ENCODE data around the gene YWHAG. TPM values are rescaled to one million over a fixed set of nuclear protein-coding genes. Genes with fewer than 3 reads are reported as not detected.

YWHAG gene
- total RNA-seq, 1 experiment from 2014 or later: 241 TPM

DNA sequence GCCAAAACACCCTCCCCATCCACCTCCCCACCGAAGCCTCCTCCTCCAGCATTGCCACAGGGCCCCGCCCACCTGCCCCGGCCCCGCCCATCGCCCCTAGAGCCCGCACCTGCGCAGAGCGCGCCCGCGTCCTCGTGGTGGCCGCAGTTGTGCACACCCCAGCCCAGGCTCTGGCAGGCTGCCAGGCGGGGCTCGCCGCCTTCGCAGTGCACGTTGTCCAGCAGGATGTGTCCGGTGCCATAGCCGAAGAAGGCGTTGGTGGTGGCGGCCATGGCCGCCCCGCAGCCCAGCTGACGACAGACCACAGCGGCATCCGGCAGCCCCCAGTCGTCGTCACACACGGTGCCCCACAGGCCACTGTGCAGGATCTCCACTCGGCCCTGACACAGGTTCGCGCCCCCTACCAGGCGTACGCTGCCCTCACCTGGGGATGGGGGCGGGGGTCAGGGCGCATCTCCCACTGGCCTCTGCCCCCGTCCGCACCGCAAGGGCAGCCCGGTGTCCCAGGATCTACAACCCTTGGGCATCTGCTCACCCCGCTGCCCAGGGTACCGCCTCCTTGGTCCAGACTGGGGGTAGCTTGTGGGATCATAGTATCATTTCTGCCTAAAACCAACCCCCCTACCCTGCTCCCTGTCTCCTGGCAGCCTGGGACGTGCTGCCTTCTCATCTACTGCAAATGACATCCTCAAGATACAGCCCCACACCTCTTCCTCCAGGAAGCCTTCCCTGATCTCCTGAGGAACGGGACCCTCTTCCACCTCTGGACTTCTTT lies 38.8 kb upstream of the YWHAG start:
- TF ChIP-seq, protein P1, sequence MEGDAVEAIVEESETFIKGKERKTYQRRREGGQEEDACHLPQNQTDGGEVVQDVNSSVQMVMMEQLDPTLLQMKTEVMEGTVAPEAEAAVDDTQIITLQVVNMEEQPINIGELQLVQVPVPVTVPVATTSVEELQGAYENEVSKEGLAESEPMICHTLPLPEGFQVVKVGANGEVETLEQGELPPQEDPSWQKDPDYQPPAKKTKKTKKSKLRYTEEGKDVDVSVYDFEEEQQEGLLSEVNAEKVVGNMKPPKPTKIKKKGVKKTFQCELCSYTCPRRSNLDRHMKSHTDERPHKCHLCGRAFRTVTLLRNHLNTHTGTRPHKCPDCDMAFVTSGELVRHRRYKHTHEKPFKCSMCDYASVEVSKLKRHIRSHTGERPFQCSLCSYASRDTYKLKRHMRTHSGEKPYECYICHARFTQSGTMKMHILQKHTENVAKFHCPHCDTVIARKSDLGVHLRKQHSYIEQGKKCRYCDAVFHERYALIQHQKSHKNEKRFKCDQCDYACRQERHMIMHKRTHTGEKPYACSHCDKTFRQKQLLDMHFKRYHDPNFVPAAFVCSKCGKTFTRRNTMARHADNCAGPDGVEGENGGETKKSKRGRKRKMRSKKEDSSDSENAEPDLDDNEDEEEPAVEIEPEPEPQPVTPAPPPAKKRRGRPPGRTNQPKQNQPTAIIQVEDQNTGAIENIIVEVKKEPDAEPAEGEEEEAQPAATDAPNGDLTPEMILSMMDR (conservative IDR thresholded peaks at IDR 0.05): no peak
- Mint-ChIP-seq H3K36me3 (ENCODE audit: insufficient read depth in 1 of 3, low read depth in 3 of 3) (no peaks in the 10 kb centered on the region), H3K4me1 (peaks cover 28 to 36% of the 10 kb centered on the region in 2 experiments), H3K27ac (no peak overlapping the region), H3K9me3 (peaks cover 0 to 4% of the 10 kb centered on the region in 2 experiments; a peak in 4 of 5 replicates), H3K4me3 (peak overlapping the region in 1 of 2 experiments; percentile 3; a peak in 1 of 5 replicates), H3K27me3 (ENCODE audit: low read depth) (peaks cover 6% of the 10 kb centered on the region)
- Histone ChIP-seq H4K5ac (ENCODE audit: insufficient read length, low read depth, low read length) (no peak overlapping the region), H4K91ac (ENCODE audit: insufficient read length, low read depth, low read length) (no peak overlapping the region), H2AK5ac (ENCODE audit: insufficient read length, low read length) (no peak overlapping the region), H4K8ac (replicated peaks; ENCODE audit: insufficient read length, low read depth, low read length) (no peak overlapping the region), H3K14ac (ENCODE audit: insufficient read depth, low read length) (no peak overlapping the region), H3K56ac (ENCODE audit: insufficient read length, low read depth, low read length) (no peak overlapping the region), H3K79me2 (ENCODE audit: insufficient read depth, low read length) (no peaks in the 10 kb centered on the region), H3K23me2 (ENCODE audit: insufficient read length, low read depth, low read length, poor library complexity, severe bottlenecking) (peaks cover 6% of the 10 kb centered on the region), H3K27ac (ENCODE audit: insufficient read length, low read depth, low read length) (no peak overlapping the region), H3K4me1 (ENCODE audit: insufficient read depth, low read length) (no peaks in the 10 kb centered on the region), H3K4me2 (ENCODE audit: insufficient read depth, insufficient read length, low read length) (no peak overlapping the region), H2AFZ (ENCODE audit: low read length) (no peak overlapping the region), H3K23ac (ENCODE audit: insufficient read length, low read depth, low read length) (no peak overlapping the region), H4K20me1 (ENCODE audit: control insufficient read depth, insufficient read depth, insufficient read length) (no peaks in the 10 kb centered on the region), H3K4ac (ENCODE audit: low read depth, low read length) (no peak overlapping the region), H2BK15ac (ENCODE audit: low read depth, low read length) (no peak overlapping the region), H3K9ac (ENCODE audit: extremely low read depth, insufficient read length, low read length) (no peak overlapping the region), H3K9me3 (ENCODE audit: control insufficient read depth, low read depth, low read length) (no peaks in the 10 kb centered on the region), H2BK20ac (ENCODE audit: low read depth, low read length, poor library complexity, severe bottlenecking) (no peak overlapping the region), H2BK5ac (ENCODE audit: insufficient read length, low read length) (no peak overlapping the region), H2BK120ac (ENCODE audit: low read depth, low read length, poor library complexity, severe bottlenecking) (no peak overlapping the region), H3K18ac (ENCODE audit: insufficient read length, low read depth, low read length) (no peak overlapping the region), H3K79me1 (ENCODE audit: insufficient read depth, low read depth, low read length, poor library complexity, severe bottlenecking) (no peaks in the 10 kb centered on the region), H2BK12ac (ENCODE audit: insufficient read length, low read depth, low read length) (no peak overlapping the region), H3T11ph (ENCODE audit: low read length) (no peak overlapping the region), H3K27me3 (ENCODE audit: insufficient read depth, low read length) (no peaks in the 10 kb centered on the region)
- peak; percentile 84 for DNase-seq
- no CpG with 5 or more reads among the region's 45 CpGs for WGBS (ENCODE audit: extremely low coverage, insufficient read length, low lambda C conversion rate)
